Effector memory CD8-positive, alpha-beta T cell (primary cell): ENCODE measurements around the gene CENPX.
A peak's percentile ranks its signal among the peaks of the same experiment; 100 is the strongest.

Experiments
- ATAC-seq: fragments of 150-1000 bp; cut with Tn5 transposase; replicated peaks from 2 replicates; pipeline ENCODE4 v1.10.0; 2021; ENCODE audit warnings: mild to moderate bottlenecking, moderate library complexity
- DNase-seq, 3 experiments: peaks; one replicate each; pipeline ENCODE4 v3.0.0; 2021
- H3K27ac Mint-ChIP-seq, 2 donors: one replicate each; pipeline ENCODE4 v1.8.0; 2022; ENCODE audit warnings: mild to moderate bottlenecking in 2 of 2, mixed read lengths in 2 of 2, moderate library complexity in 2 of 2
- H3K27me3 Mint-ChIP-seq, 2 donors: one replicate each; pipeline ENCODE4 v1.8.0; 2022; ENCODE audit warnings: mixed read lengths in 2 of 2
- H3K36me3 Mint-ChIP-seq: one replicate; pipeline ENCODE4 v1.8.0; 2022; ENCODE audit warnings: mild to moderate bottlenecking, moderate library complexity, mixed read lengths; ENCODE audit not compliant: insufficient read depth
- H3K4me1 Mint-ChIP-seq, 2 donors: one replicate each; pipeline ENCODE4 v1.8.0; 2022; ENCODE audit warnings: low read depth in 2 of 2, mixed read lengths in 2 of 2
- H3K4me3 Mint-ChIP-seq, 2 donors: one replicate each; pipeline ENCODE4 v1.8.0; 2022; ENCODE audit warnings: mild to moderate bottlenecking in 2 of 2, mixed read lengths in 2 of 2, moderate library complexity in 2 of 2
- H3K9me3 Mint-ChIP-seq, 2 donors: one replicate each; pipeline ENCODE4 v1.8.0; 2022; ENCODE audit warnings: mixed read lengths in 2 of 2
- total RNA-seq, 9 experiments: gene quantifications; one replicate each; lab custom pipeline; 2026; lab: John Stamatoyannopoulos, UW

CENPX gene
- total RNA-seq, result 7.5 to 32.2 (median 15.6) reads per million in 9 experiments

DNA sequence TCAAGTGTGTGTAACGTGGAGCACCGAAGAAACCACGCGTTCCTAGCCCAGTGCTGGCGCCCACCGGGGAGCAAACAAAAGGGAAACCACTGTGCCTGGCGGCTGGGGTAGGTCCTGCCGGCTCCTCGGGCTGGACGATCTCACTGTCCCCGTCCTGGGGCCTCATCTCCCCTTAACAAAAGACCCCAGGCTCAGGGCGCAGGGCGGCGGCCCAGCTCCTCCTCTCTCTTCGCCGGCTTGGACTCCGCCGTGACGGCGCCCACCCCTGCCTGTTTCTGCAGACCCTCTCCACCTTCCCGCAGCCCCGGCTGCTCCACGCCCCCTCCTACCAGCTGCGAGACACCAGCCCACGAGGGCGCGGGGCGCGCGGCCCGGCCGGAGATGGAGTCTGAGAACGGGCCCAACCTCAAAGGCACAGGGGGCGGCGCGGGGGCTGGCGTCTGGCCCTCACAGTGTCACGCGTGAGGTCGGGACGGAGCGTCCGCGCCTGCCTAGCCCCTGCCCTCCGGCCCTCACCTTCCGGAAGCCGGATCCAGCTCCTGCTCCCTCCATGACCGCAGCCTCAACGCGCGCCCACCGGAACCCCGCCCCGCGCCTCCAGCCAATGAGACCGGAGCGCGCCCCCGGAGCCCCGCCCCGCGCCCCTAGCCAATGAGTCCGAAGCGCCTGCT is at the start of gene CENPX:
Gene CENPX, minus strand, starts transcription at position 569 of the 671 bp plus-strand sequence. Its CDS starts 17 bp downstream, at position 552.
- ATAC-seq (peak; percentile 23), DNase-seq (no peak)
- Mint-ChIP-seq H3K4me1 (peaks cover 13 to 23% of the 10 kb centered on the region in 2 donors), H3K36me3 (peaks cover 11% of the 10 kb centered on the region), H3K4me3 (peak within 1 kb of the TSS; percentile 72 to 80), H3K27ac (peak within 1 kb of the TSS in 1 of 2 donors; percentile 77), H3K9me3 (no peaks in the 10 kb centered on the region), H3K27me3 (no peaks in the 10 kb centered on the region)

DNA sequence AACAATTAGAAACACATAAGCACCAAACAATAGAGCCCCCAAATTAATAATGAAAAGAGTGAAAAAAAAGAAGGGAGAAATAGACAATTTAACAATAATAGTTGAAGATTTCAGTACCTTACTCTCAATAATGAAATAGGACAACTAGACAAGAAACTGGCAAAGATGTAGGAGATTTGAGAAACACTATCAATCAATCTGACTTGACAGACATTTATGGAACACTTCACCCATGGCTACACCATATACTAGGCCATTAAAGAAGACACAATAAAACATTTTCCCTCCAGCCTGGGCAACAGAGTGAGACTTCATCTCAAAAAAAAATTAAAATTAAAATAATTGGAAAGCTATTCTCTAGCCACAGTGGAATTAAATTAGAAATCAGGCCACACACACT is 47.9 kb upstream of the CENPX start:
- no peaks in the 10 kb centered on the region for H3K27me3 Mint-ChIP-seq
- no peak overlapping the region for H3K4me3 Mint-ChIP-seq
- H3K36me3 Mint-ChIP-seq, result peaks cover 10% of the 10 kb centered on the region
- H3K27ac Mint-ChIP-seq, result no peak overlapping the region
- no peak for ATAC-seq
- H3K9me3 Mint-ChIP-seq, result no peaks in the 10 kb centered on the region
- DNase-seq, result no peak
- no peaks in the 10 kb centered on the region for H3K4me1 Mint-ChIP-seq

DNA sequence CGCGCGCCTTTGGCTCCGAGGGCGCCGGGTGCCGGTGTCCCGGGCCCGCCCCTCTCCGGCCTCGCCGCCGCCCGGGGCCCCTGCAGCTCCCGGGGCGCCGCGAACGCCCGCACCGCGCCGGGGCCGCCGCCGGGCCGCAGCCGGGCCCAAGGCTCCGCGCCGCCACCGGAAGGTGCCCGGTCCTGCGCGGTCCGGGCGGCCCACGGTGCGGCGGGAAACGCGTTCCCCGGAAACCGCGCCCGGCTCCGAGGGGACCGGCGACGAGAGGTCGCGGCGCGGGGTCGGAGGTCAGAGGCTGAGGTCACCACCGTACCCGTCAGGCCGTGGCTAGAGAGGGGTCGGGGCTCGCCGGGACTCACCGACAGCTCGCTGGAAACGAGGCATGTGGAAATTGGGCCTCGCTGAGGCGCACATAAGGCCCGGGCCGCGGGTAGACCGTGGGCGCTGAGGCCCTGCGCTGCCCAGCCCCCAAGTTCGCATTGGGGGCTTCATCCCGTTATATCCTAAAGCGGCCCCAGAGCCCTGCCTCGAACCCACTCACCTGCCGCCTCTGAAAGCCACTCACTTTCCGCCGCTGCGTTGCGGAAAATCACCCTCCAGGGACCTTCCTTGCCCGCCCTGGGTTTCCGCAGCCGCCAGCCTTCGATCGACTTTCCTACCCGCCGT is 43.1 kb upstream of the CENPX start, which contains the start of gene DUS1L:
Gene DUS1L, minus strand, starts transcription at position 167 of the 666 bp plus-strand sequence. CDS start 745 bp downstream, outside the sequence.
- peak within 1 kb of the TSS; percentile 82 to 84 for H3K4me3 Mint-ChIP-seq
- no peaks in the 10 kb centered on the region for H3K27me3 Mint-ChIP-seq
- peaks cover 7 to 8% of the 10 kb centered on the region in 2 donors for H3K4me1 Mint-ChIP-seq
- no peaks in the 10 kb centered on the region for H3K9me3 Mint-ChIP-seq
- H3K27ac Mint-ChIP-seq, result peak within 1 kb of the TSS; percentile 94 to 95
- peak; percentile 89 for ATAC-seq
- DNase-seq, result peak; percentile 64 to 72 (median 72)
- H3K36me3 Mint-ChIP-seq, result peaks cover 14% of the 10 kb centered on the region

DNA sequence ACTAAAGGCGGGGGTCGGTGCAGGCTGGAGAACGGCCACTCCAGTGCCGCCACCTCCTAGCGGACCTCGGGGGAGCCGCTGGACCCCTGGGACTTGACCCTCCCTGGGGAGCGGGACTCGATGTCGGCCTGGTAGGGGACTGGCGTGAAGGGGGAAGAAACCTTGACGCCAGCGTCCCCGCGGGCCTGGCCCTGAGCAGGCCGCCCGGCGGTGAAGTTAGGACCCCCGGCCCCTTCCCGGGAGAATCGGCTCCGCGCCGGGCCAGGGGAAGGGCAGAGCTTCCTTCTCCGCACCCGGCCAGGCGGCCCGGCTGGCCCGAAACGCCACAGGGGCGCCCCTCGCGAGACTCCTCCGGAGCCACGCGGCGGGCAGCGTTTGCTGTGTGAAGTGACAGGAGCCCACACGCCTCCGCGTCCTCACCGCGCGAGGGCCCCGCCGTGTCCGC is 42.5 kb upstream of the CENPX start:
- Mint-ChIP-seq H3K27ac (peak overlapping the region in 1 of 2 donors; percentile 95), H3K27me3 (no peaks in the 10 kb centered on the region), H3K9me3 (no peaks in the 10 kb centered on the region), H3K4me1 (peaks cover 7 to 9% of the 10 kb centered on the region in 2 donors), H3K4me3 (peak overlapping the region; percentile 57 to 68), H3K36me3 (peaks cover 17% of the 10 kb centered on the region)
- ATAC-seq (peak; percentile 71), DNase-seq (peak in 1 of 3 experiments; percentile 26)

DNA sequence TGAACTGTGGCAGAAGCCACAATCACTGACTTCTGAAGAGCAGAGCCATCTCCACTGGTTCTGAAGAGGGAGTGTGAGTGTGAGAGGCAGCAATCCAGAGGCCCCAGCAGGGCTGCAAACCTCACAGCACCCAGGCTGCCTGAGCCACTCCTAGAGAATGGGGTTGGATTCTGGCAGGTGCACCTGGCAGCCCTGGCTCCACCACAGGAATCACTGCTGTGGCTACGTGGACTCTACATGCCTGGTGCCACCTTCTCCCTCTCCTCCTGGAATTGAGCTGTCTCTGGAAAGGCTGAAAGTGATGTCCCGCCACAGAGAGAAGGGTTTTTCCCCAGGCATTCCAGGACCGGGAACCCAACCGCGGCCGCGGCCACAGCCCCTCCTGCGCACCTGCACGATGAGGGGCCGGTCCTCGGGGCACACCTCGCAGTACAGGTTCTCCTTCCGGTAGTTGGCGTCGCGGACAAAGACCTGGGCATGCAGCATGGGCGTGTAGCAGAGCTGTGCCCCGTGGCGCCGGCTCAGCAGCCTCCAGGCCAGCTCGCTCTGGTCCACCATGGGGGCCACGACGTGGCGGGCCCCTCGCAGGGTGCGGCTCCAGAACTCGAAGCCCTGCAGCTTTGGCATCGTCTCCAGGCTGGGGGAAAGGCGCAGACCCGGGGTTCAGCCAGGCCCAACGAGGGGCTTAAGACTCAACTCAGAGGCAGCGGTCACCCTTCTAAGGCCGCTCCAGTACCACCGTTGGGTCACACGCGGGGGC is 41.9 kb upstream of the CENPX start:
- Mint-ChIP-seq H3K27ac (peak overlapping the region; percentile 35 to 83), H3K36me3 (peaks cover 20% of the 10 kb centered on the region), H3K4me1 (peaks cover 7 to 12% of the 10 kb centered on the region in 2 donors), H3K9me3 (no peaks in the 10 kb centered on the region), H3K27me3 (no peaks in the 10 kb centered on the region), H3K4me3 (peak overlapping the region; percentile 57 to 68)
- ATAC-seq (no peak), DNase-seq (no peak)

DNA sequence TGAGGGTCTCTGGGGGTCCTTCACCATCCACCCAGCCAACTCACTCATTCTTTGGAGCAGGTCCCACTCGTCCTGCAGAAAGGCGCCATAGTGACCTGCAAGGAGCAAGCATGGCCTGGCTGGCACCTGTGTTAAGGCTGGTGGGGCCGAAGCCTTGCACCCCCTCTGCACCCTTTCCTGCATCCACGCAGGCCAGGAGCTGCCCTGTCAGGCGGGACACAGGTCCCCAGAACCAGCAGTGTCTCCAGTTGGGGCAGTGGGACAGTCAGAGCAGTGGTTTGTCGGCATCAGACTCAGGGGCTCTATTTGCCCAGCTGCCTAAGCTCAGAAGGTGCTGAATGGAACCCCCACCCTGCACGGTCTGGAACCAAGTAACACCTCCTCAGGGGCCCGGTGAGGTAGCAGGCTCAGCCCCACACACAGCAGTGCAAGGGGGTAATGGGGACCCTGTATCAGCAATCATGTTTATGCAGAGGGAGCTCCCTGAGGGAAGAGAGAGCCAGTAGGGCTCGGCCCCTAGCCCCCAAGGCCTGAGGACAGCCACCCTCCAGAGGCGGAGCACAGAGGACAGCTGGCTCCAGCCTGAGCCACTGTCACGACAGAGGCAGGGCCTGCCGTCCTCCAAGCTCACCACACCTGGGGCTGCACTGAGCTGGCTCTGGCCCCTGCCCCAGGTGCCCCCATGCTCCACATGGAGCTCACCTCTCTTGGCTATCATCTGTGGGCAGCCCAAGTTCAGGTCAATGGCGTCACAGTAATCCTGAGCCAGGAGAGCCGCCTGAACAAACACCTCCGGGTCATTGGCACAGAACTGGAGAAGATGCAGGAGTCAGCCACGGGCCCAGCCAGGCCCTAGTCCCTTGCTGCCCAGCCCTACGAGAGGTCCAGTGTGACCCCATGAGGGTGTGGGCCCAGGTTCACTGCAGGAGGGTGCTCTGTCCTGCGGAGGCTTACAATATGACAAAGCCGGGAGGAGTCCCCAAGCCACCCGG is 41.0 kb upstream of the CENPX start:
- Mint-ChIP-seq H3K4me3 (peak overlapping the region; percentile 57 to 68), H3K36me3 (peaks cover 20% of the 10 kb centered on the region), H3K4me1 (peaks cover 7 to 12% of the 10 kb centered on the region in 2 donors), H3K27me3 (no peaks in the 10 kb centered on the region), H3K9me3 (no peaks in the 10 kb centered on the region), H3K27ac (peak overlapping the region in 1 of 2 donors; percentile 83)
- no peak for ATAC-seq
- no peak for DNase-seq

DNA sequence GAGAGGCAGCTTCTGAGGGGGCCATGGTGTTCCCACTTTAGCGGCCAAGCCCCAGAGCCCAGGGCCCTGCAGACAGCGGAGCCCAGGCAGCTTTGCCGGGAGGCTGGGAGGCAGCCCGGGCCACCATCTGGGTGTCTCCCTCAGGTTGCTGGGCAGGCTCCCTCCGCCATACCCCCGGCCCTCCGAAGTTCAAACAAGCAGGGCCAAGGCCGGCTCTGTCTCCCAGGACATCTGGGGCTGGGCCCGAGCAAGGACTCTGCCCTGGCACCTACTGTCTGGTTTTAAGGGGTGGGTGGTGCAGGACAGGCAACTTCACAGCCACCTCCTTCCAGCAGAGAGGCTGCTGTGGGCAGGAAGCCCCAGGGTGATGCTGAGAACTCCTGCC is 40.3 kb upstream of the CENPX start:
- ATAC-seq, result no peak
- Mint-ChIP-seq H3K27me3 (no peaks in the 10 kb centered on the region), H3K36me3 (peaks cover 20% of the 10 kb centered on the region), H3K27ac (no peak overlapping the region), H3K4me3 (no peak overlapping the region), H3K4me1 (peaks cover 7 to 12% of the 10 kb centered on the region in 2 donors), H3K9me3 (no peaks in the 10 kb centered on the region)
- no peak for DNase-seq

DNA sequence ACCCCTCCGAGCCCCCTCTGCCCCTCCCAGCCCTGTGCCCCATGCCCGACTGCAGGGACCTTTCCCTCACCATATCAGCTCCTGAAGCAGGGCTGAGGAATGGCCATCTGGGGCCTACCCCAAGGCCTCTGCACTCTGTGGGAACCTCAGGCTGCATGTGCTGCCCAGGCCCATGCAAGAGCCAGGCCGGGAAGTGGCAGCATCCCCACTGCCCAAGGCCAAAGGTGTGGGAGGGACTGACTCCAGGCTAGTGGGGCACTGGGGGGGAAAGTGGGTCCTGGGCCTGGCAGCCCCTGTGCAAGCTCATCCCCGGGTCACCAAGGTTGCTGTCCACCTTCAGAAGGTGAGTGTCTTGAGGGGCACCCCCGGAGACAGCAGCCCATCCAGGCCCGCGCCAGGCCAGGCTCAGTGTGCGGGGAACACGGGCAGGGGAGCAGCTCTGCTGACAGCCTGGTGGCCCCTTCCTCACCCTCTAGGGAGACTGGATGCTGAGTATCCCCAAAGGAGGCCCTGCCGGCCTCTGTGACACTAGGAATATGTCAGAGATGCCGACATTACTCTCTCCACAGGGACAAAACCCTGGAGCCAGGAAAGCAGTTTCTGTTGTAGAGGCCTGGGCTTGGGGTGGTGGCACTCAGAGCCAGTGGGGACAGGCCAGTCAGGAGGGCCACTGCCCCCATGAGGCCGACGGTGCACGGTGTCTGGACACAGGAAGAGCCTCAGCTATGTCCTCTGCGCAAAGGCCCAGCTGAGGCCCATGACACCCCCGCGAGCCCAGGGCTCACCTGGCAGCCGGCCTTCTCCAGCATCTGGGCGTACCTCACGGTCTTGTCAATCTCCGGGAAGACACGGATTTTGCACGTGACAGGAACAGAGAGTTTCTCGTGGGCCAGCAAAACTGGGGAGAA is 39.7 kb upstream of the CENPX start:
- Mint-ChIP-seq H3K4me1 (peaks cover 7 to 12% of the 10 kb centered on the region in 2 donors), H3K4me3 (no peak overlapping the region), H3K27ac (no peak overlapping the region), H3K9me3 (no peaks in the 10 kb centered on the region), H3K27me3 (no peaks in the 10 kb centered on the region), H3K36me3 (peaks cover 25% of the 10 kb centered on the region)
- DNase-seq (no peak), ATAC-seq (no peak)

DNA sequence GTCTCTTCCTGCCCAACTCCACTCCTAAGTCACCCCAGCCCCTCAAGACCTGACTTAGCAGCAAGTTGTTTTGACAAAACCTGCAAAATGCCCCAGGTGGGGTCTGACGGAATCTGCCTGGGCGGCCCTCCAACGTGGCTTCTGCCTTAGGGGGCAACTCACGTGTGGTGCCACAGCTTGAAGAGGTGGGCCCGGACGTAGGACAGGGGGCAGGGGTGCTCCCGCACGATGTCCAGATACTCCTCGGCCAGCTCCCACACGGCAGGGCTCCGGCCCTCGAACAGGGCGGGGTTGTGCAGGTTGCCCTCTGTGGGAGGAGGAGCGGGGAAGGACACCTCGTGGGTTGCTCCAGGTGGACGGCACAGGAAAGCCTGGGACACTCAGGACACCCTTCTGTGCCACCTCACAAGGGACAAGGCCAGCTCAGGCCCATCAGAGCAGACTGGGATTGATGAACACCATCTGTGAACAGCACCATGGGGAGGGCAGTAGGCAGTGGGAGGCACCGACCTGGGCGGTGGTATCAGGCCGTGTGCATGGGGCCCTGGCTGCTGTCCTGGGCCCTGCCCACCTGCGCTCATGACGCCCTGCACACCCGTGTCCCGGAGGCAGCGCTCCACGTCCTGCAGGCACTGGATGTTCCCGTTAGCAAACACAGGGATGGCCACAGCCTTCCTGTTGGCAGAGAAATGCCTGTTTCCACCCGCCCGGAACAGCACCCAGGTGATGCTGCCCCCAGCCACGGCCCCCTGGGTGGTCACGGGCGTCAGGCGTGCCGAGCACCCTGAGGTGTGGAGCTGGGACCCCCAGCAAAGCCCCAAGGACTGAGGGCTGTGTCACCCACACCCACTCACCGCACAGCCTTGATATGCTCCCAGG is 38.6 kb upstream of the CENPX start:
- H3K9me3 Mint-ChIP-seq, result no peaks in the 10 kb centered on the region
- DNase-seq (no peak), ATAC-seq (no peak)
- no peak overlapping the region for H3K4me3 Mint-ChIP-seq
- no peaks in the 10 kb centered on the region for H3K27me3 Mint-ChIP-seq
- H3K27ac Mint-ChIP-seq, result no peak overlapping the region
- H3K36me3 Mint-ChIP-seq, result peaks cover 24% of the 10 kb centered on the region
- peaks cover 7 to 12% of the 10 kb centered on the region in 2 donors for H3K4me1 Mint-ChIP-seq

DNA sequence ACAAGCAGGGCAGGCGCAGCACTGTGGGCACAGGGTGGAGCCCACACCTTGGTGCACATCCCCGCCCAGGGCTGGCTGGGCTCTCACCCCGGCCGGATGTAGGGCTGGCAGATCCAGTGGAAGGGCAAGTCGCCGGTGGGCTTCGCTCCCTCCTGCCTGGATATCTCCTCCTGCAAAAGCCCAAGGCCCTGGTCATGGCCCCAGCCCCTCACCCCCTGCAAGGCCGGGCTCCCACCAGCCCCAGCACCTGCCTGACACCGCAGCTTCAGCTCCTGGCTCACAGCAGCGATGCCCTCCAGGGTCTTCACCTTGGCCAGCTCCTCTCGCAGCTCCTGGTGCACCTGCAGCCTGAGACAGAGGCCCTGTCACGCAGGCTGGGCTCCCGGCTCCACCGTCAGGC is 37.9 kb upstream of the CENPX start:
- H3K27me3 Mint-ChIP-seq, result no peaks in the 10 kb centered on the region
- H3K27ac Mint-ChIP-seq, result peak overlapping the region in 1 of 2 donors; percentile 7
- ATAC-seq (no peak), DNase-seq (no peak)
- no peak overlapping the region for H3K4me3 Mint-ChIP-seq
- H3K36me3 Mint-ChIP-seq, result peaks cover 21% of the 10 kb centered on the region
- peaks cover 7 to 12% of the 10 kb centered on the region in 2 donors for H3K4me1 Mint-ChIP-seq
- H3K9me3 Mint-ChIP-seq, result no peaks in the 10 kb centered on the region

DNA sequence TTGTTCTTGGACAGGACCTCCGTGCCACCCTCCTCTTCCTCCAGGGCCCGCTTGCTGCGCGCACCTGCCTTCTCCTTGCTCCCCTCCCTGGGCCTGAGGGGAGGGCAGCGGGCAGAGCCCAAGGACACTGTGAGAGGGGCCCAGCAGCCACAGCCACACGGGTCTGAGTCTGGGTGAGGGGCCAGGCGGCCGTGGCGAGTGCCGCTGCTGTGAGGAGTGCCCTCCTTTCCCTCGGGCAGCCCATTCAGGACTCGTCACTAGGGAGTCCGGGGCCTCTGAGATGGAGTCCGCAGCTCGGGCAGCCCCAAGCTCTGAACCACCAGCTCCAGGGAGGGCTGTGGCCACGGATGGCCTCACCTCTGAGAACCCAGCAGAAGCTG is 37.3 kb upstream of the CENPX start:
- no peaks in the 10 kb centered on the region for H3K27me3 Mint-ChIP-seq
- H3K27ac Mint-ChIP-seq, result peak overlapping the region; percentile 7 to 38
- H3K4me1 Mint-ChIP-seq, result peaks cover 10 to 12% of the 10 kb centered on the region in 2 donors
- H3K9me3 Mint-ChIP-seq, result no peaks in the 10 kb centered on the region
- H3K4me3 Mint-ChIP-seq, result no peak overlapping the region
- peaks cover 23% of the 10 kb centered on the region for H3K36me3 Mint-ChIP-seq
- no peak for ATAC-seq
- DNase-seq, result no peak
